ENCODE data around the gene PEMT.

PEMT gene

GRCh38 chr17:17553217-17554195 is 38.0 kb downstream of the PEMT start:
- DNase-seq (ENCODE audit: low read depth): no peak

DNA sequence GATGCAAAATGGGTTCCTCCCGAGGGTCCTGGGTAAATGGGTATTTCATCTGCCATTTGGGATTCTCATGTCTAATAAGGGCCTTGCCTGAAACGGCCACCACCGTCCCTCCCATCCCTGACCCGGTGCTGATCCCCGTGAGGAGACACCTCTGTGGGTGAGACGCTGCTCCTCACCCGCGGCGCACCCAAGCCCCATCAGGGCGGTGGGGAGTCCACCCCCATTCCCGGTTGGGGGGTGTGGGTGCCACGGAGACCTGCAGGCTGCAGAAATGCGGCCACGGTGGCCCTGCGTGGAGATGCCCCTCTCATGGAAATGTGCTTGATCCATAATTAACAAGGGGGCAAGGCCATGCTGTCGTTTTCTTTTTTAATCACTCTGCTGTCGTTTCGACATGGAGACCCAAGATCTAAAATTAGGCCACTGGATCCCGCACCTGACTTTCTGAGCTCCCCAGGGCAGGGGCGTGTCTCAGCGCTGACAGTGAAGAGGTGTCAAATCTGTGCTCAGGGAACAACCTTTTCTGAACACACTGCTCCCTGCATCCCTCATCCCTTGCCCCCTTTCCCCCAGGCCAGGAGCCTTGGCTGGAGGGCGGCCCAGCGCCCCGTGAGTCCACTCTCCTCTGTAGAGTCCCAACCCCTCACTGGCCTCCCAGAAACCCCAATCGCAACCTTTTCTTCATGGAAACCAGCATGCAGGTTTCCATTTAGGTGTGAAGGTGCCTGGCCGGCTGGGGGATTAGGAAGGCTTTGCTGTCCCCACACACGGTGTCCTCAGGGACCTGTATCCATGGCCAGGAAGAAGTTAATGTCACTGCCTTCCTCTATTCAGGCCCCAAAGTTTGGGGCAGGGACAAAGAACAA is 38.9 kb downstream of the PEMT start:
- DNase-seq (ENCODE audit: low read depth): no peak

- no peak for DNase-seq (ENCODE audit: low read depth)
Observed at GRCh38 chr17:17551361-17551760, 40.1 kb downstream of the PEMT start.

- DNase-seq (ENCODE audit: low read depth): no peak
Observed at GRCh38 chr17:17549732-17550366, 41.7 kb downstream of the PEMT start.

- no peak for DNase-seq (ENCODE audit: low read depth)
Observed at GRCh38 chr17:17548044-17548443, 43.5 kb downstream of the PEMT start.

DNA sequence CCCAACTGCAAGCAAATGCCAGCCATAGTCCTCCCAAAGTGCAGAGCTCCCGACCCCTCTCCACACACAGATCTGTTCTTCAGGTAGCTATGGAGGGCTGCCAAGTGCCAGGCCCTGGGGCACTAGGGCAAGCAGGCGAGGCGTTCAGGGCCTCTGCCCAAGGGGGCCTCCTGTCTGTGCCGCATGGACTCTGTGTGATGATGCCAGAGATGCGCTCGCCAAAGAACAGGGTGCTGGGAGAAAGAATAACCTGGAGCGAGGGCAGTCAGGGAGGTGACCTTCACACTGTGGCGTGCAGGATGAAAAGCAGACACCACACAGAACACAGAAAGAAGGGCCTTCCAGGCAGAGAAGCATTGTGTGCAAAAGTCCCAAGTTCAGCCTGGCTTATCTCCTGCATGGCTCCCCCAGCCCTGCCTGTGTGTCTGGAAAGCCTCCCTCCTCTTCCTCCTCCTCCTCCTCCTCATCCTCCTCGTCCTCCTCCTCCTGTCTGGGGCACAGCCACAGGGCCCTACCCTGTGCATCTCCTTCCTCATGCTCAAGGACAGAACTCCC is 44.2 kb downstream of the PEMT start:
- no peak for DNase-seq (ENCODE audit: low read depth)

DNA sequence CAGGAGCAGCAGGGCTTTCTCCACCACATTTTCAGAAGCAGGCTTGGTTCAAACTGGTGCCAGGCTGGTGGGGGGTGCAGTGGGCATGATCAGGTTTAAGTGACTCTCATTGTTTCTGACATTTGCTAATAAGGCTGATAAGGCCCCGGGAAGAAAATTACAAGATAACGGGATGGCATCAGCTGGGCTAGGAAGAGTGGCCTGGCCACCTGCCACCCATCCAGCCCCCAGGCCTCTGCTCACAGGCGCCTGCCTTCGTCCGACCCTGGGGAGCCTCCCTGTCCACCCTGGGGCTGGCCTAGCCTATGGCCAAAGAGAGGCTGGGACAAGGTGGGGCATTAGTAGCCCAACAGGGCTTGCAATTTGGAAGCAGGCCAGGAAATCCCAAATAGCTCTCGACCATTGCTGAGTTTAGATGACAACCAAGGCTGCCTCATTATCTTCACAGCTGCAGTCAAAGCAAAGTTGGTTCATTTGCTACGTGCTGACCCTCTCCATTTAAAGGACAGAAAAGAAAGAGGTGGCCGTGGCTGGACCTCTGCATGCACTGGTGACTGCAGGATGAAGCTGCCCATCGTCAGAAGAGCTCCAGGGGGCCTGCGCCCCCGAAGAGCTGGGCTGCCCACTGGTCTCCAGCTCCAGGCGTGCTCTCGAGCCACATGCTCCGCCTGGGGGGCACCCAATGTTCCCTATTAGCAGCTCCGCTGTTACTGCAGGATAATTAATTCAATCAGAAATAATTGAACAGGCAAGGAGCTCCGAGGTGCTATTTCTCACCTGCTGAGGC is 44.9 kb downstream of the PEMT start:
- no peak for DNase-seq (ENCODE audit: low read depth)

GRCh38 chr17:17545984-17546383 is 45.5 kb downstream of the PEMT start:
- no peak for DNase-seq (ENCODE audit: low read depth)

DNA sequence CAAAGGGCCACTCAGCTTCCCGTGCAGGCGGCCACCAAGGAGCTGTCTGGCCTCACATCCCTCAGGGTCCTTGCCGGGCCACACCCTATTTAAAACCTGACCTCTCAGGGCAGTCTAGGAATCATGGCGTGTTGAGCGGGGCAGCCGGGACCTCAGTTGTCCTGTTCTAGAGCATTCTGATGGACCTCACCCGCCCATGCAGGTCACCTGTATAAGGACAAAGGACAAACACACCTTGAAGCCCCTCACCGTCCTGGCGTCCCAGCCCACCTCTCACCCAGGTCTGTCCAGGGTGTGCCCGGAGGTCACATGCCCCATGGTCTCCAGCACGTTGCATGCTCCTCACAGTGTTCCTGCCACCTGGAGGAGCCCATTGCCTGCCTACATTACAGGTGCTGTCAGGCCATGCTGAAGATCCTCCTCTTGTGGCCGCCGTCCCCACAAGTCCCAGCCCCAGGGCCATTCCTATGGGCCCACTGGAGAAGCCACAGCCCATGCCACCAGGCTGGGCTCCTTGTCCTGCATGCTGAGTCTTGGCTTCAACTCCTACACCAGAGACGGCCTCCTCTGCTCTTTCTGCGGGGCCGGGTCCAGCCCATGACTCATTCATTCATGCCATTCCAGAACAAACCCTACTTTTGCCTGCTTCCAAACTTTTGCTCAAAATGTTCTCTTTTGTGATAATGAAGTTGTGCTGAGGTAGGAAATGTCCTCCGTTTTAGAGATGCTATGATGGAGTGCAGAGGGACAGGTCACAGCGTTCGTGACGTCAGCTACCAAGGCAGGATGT is 46.3 kb downstream of the PEMT start:
- DNase-seq (ENCODE audit: low read depth): no peak

DNA sequence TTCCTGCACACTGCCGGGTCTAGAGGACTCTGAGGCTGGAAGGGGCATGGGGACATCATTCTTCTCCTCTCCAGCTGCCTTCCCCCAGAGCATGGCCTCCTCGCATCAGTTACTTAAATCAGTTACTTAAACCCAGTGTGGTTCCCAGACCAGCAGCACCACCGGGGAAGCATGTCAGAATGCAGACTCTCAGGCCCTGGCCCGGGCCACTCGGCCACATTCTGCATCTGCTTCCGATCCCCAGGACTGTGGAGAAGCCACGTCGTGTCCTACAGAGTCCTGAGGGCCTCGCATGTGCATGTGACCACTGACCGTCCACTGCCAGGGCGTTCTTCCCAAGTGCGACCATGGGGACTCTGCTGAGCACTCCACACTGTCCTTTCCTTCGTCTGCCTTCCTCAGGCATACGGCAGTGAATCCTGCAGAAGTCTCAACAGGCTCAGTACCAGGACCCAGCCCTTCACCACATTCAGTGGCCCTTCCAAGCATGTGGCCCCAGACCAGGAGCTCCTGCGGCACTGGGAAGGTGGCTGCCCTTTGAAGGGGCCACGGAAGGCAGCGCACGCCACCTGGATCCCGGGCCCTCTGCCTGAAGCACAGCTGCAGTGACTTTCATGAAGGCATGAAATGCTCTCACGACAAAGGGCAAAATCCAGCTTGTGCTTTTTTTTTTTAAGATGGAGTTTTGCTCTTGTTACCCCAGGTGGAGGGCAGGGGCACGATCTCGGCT is 48.4 kb downstream of the PEMT start:
- DNase-seq (ENCODE audit: low read depth): no peak

DNA sequence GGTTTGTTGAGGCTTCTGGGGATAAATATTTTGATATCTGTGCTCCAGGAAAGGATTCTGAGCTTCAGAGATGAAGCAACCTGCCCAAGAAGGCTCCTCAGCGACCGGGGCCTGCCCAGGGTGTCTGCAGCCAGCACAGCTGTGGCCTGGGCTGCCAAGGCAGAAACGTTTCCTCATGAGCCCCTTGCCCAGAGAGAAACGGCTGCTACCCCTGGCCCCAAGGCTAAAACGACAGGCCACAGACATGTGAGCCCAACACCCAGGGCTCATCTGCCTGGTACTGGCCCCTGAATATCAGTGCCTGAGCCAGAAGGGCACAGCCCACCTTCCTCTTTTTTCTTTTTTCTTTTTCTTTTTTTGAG is 49.9 kb downstream of the PEMT start:
- DNase-seq (ENCODE audit: low read depth): no peak

DNA sequence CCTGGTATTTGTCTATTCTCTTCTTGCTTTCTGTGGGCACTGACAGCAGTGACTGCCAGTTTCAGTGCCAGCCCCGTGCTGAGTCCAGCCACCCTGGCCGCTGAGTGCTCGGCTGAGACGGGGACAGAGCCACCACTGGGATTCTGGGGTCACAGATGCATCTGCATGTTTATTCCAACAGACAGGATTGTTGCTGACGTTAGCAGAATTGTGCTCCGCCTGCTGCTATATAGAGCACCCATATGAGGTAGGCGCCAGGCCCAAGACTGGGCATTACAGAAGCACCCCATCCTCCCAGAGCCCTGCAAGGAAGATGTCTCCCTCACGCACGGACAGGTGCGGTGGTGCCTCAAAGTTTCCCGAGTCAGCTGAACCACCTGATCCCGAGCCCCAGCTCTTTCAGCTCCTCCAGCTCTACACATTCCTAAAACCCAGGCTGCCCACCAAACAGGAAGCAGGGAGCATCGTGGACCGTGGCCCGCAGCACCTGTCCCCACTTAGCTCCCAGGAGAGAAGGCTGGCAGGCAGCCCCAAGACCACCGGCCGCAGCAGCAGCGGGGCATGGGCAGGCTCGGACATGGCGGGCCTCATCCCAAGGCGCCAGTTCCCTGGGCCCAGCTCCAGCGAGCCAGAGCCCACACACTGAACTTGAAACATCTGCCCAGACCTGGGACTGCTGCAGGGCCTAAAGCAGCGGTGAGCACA is 50.4 kb downstream of the PEMT start:
- DNase-seq (ENCODE audit: low read depth): no peak

- DNase-seq (ENCODE audit: low read depth): no peak
Observed at GRCh38 chr17:17540278-17540906, 51.1 kb downstream of the PEMT start.

- no peak for DNase-seq (ENCODE audit: low read depth)
Observed at GRCh38 chr17:17539591-17539990, 51.9 kb downstream of the PEMT start.

DNA sequence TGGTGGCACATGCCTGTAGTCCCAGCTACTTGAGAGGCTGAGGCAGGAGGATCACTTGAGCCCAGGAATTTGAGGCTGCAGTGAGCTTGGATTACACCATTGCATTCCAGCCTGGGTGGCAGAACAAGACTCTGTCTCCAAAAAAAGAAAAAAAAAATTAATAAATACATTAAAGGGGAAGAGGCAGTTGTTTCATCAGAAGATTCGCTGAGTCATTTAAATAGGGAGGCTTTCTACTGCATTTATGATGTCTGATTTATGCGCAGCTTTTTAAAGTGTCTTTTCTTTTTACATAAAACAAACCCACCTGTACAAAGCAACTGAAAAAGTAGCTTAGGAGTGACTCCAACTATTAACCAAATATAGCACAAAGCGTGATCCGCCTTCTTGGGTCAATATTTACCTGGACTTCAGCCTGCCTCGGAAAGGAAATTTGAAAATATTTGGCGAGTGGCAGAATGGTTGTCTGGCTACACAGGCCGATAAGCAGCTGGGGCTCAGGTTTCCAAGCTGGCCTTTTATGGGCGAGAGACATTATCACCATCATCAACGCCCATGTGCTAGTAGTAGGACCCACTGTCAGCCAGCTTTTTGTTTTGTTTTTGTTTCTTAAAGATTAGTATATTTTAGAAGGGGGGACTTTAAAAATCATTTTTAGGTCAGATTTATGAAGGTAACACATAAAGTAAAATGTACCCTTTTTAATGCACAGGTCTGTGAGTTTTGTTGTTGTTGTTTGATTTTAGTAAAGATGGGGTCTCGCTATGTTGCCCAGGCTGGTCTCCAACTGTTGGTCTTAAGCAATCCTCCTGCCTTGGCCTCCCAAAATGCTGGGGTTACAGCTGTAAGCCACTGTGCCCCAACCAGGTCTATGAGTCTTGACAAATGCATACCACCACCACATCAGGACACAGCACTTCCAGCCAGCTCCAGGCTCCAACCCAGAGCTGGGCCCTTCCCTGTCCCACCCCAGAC is 52.8 kb downstream of the PEMT start:
- no peak for DNase-seq (ENCODE audit: low read depth)

- no peak for DNase-seq (ENCODE audit: low read depth)
Observed at GRCh38 chr17:17537311-17538099, 54.0 kb downstream of the PEMT start.

- no peak for DNase-seq (ENCODE audit: low read depth)
Observed at GRCh38 chr17:17536702-17537101, 54.8 kb downstream of the PEMT start.
